Astrocyte (in vitro differentiated cells and primary cell): ENCODE results near the gene NPW. TPM values are rescaled to one million over a fixed set of nuclear protein-coding genes. Genes with fewer than 3 reads are reported as not detected.

Experiments
- DNase-seq: peaks from one replicate; pipeline ENCODE4 v3.0.0-alpha.2; 2010; ENCODE audit warnings: low read depth
- FAIRE-seq: peaks from 2 replicates; lab custom pipeline; 2011; peaks lifted over from hg19 to GRCh38; lab: Jason Lieb, UNC
- H2AFZ ChIP-seq: 2 replicates; pipeline ENCODE4 v1.6.0; 2012; ENCODE audit warnings: low read depth, low read length, inconsistent platforms
- H3K27ac ChIP-seq: 2 replicates; pipeline ENCODE4 v1.5.1; 2011; ENCODE audit warnings: low read depth, low read length, inconsistent platforms
- H3K27me3 ChIP-seq: 2 replicates; pipeline ENCODE4 v1.6.0; 2011; ENCODE audit warnings: low read length, inconsistent platforms; ENCODE audit not compliant: insufficient read depth
- H3K36me3 ChIP-seq: 2 replicates; pipeline ENCODE4 v1.5.1; 2011; ENCODE audit warnings: low read length, inconsistent platforms; ENCODE audit not compliant: insufficient read depth
- H3K4me1 ChIP-seq: 2 replicates; pipeline ENCODE4 v1.5.1; 2011; ENCODE audit warnings: low read length, inconsistent platforms; ENCODE audit not compliant: insufficient read depth
- H3K4me2 ChIP-seq: 2 replicates; pipeline ENCODE4 v1.6.0; 2012; ENCODE audit warnings: low read length, inconsistent platforms
- H3K4me3 ChIP-seq: 2 replicates; pipeline ENCODE4 v1.5.1; 2011; ENCODE audit warnings: low read depth, mild to moderate bottlenecking, low read length, inconsistent platforms; ENCODE audit not compliant: insufficient read depth
- H3K79me2 ChIP-seq: 2 replicates; pipeline ENCODE4 v1.6.0; 2012; ENCODE audit warnings: mild to moderate bottlenecking, low read length, inconsistent platforms; ENCODE audit not compliant: insufficient read depth
- H3K9ac ChIP-seq: 2 replicates; pipeline ENCODE4 v1.6.0; 2012; ENCODE audit warnings: mild to moderate bottlenecking, low read length, inconsistent platforms
- H3K9me3 ChIP-seq: 2 replicates; pipeline ENCODE4 v1.5.1; 2012; ENCODE audit warnings: low read depth, mild to moderate bottlenecking, low read length, inconsistent platforms; ENCODE audit not compliant: insufficient read depth
- H4K20me1 ChIP-seq: 2 replicates; pipeline ENCODE4 v1.6.0; 2012; ENCODE audit warnings: low read length, inconsistent platforms; ENCODE audit not compliant: insufficient read depth
- H3K27ac Mint-ChIP-seq: one replicate; pipeline ENCODE4 v1.8.0; 2021; ENCODE audit warnings: mild to moderate bottlenecking, mixed read lengths; ENCODE audit not compliant: unreplicated experiment
- H3K27me3 Mint-ChIP-seq: one replicate; pipeline ENCODE4 v1.8.0; 2021; ENCODE audit warnings: low read depth, mixed read lengths; ENCODE audit not compliant: unreplicated experiment
- H3K36me3 Mint-ChIP-seq: one replicate; pipeline ENCODE4 v1.8.0; 2021; ENCODE audit warnings: low read depth, mixed read lengths; ENCODE audit not compliant: unreplicated experiment
- H3K4me1 Mint-ChIP-seq: one replicate; pipeline ENCODE4 v1.8.0; 2021; ENCODE audit warnings: low read depth, mixed read lengths; ENCODE audit not compliant: unreplicated experiment
- H3K4me3 Mint-ChIP-seq: one replicate; pipeline ENCODE4 v1.8.0; 2021; ENCODE audit warnings: mild to moderate bottlenecking, moderate library complexity, mixed read lengths; ENCODE audit not compliant: unreplicated experiment
- H3K9me3 Mint-ChIP-seq: one replicate; pipeline ENCODE4 v1.8.0; 2021; ENCODE audit warnings: mild to moderate bottlenecking, mixed read lengths; ENCODE audit not compliant: unreplicated experiment
- EZH2 ChIP-seq: IDR thresholded peaks from 2 replicates; pipeline ENCODE4 v1.6.1; 2012; ENCODE audit warnings: mild to moderate bottlenecking, low read length, inconsistent platforms; ENCODE audit not compliant: insufficient read depth
- total RNA-seq: library from RNA; stranded (reverse); gene quantifications from 2 replicates; pipeline ENCODE4 v1.2.1, GENCODE V29; 2021
- TF ChIP-seq, protein P1 (sequence below): IDR thresholded peaks from 2 replicates; pipeline ENCODE4 v1.5.1; 2011; ENCODE audit warnings: low read depth, mild to moderate bottlenecking, inconsistent platforms, low read length, moderate library complexity; ENCODE audit not compliant: insufficient read depth

Gene NPW
- total RNA-seq, 1 donor from 2014 or later = 2.1 TPM

DNA sequence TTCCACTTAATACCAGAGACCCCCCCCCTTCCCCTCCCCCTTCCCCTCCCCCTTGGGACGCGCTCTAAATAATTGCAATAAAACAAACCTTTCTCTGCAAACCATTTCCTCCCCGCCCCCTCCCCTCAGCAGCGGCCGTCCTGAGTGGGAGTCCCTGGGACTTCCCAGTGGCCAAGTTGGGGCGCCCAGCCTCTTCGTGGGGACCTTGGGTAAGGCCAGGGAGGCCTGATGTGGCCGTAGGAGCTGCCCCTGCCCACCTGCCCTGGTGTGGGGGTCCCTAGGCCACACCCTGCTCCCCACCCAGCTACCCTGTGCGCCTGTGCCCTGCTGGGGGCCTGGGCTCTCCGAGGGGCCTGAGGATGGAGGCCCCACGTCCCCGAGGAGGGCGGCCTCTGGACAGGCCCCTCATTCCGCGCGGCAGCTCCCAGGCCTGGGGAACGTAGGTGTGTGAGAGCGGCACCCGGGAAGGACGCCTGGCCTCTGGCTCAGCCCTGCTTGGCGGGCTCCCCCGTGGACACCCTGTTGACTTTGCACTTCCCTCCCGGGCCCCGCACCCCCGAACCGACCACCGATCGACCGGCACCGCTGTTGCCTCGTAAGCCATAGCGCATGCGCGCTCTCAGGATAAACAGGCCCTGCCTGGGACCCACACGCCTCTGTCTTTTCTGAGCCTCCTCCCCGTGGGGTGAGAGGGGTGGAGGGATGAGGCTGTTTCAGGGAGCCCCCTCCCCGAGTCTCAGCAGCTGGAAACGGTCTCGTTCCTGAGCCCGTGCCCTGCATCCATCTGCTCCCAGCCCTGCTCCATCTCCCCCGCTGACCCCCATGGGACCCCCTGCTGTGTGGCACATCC lies 19.0 kb downstream of the NPW start:
- peaks cover 68% of the 10 kb centered on the region for H3K4me1 ChIP-seq
- H3K9ac ChIP-seq = peak overlapping the region; percentile 56
- no peaks in the 10 kb centered on the region for H3K27me3 Mint-ChIP-seq
- H3K4me3 Mint-ChIP-seq = no peak overlapping the region
- peak overlapping the region; percentile 34 for H3K4me2 ChIP-seq
- no peaks in the 10 kb centered on the region for H3K27me3 ChIP-seq
- H3K27ac Mint-ChIP-seq = no peak overlapping the region
- H4K20me1 ChIP-seq = peaks cover 3% of the 10 kb centered on the region
- H3K79me2 ChIP-seq = peaks cover 38% of the 10 kb centered on the region
- no peak for FAIRE-seq
- H3K9me3 ChIP-seq = no peaks in the 10 kb centered on the region
- no peak for DNase-seq
- H3K4me1 Mint-ChIP-seq = peaks cover 9% of the 10 kb centered on the region
- H3K36me3 Mint-ChIP-seq = no peaks in the 10 kb centered on the region
- H3K27ac ChIP-seq = peak overlapping the region; percentile 41
- no peaks in the 10 kb centered on the region for H3K36me3 ChIP-seq
- H3K9me3 Mint-ChIP-seq = no peaks in the 10 kb centered on the region
- H3K4me3 ChIP-seq = no peak overlapping the region
- TF ChIP-seq, protein P1, sequence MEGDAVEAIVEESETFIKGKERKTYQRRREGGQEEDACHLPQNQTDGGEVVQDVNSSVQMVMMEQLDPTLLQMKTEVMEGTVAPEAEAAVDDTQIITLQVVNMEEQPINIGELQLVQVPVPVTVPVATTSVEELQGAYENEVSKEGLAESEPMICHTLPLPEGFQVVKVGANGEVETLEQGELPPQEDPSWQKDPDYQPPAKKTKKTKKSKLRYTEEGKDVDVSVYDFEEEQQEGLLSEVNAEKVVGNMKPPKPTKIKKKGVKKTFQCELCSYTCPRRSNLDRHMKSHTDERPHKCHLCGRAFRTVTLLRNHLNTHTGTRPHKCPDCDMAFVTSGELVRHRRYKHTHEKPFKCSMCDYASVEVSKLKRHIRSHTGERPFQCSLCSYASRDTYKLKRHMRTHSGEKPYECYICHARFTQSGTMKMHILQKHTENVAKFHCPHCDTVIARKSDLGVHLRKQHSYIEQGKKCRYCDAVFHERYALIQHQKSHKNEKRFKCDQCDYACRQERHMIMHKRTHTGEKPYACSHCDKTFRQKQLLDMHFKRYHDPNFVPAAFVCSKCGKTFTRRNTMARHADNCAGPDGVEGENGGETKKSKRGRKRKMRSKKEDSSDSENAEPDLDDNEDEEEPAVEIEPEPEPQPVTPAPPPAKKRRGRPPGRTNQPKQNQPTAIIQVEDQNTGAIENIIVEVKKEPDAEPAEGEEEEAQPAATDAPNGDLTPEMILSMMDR = no peak
- no peak for TF ChIP-seq EZH2
- no peak overlapping the region for H2AFZ ChIP-seq

DNA sequence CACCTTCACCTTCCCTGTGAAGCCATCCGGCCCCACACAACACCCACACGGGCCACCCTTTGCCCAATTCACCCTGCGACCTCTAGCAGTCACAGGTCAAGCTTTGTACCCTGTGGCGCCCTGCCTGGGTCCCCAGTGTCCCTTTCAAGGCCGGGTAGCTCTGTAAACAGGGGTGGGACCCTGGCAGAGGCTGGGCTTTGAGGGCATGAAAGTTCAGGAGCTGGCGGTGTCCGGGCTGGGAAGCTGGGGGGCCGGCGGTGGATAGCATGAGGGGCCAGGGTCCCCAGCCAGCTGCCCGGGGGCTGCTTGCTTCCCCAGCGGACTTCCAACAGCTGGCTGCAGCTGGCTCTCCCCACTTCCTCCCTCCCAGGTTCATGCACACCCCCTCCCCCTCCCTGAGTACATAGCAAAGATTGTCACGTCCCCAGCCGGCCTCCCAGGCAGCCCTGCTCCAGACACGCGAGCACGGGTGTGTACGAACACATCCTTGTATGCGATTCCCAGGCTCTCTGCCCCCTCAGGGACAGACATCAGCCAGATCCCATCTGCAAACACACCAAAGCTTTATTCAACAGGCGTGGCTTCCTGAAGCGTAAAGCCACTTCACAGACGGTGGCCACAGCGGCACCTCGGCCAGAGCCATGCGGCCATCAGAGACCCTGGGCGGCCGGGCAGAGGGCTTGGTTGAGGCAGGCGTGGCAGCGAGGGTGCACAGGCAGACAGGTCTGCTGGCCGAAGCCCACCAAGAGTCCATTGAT lies 19.9 kb downstream of the NPW start:
- H3K27ac ChIP-seq = peak overlapping the region; percentile 41
- H3K27ac Mint-ChIP-seq = peak overlapping the region; percentile 83

More for the DNA sequence above, 19.9 kb downstream of the NPW start:
- Histone ChIP-seq H3K9me3 (no peaks in the 10 kb centered on the region), H3K9ac (peak overlapping the region; percentile 56), H3K4me1 (peaks cover 62% of the 10 kb centered on the region), H3K4me3 (no peak overlapping the region), H3K4me2 (peak overlapping the region; percentile 34), H2AFZ (no peak overlapping the region), H3K27me3 (no peaks in the 10 kb centered on the region), H3K79me2 (peaks cover 32% of the 10 kb centered on the region), H4K20me1 (peaks cover 3% of the 10 kb centered on the region), H3K36me3 (no peaks in the 10 kb centered on the region)
- H3K36me3 Mint-ChIP-seq = no peaks in the 10 kb centered on the region
- DNase-seq (peak; percentile 16), FAIRE-seq (no peak)
- H3K4me1 Mint-ChIP-seq = peaks cover 4% of the 10 kb centered on the region
- TF ChIP-seq, protein P1 = no peak
- no peak for TF ChIP-seq EZH2
- no peaks in the 10 kb centered on the region for H3K9me3 Mint-ChIP-seq
- no peaks in the 10 kb centered on the region for H3K27me3 Mint-ChIP-seq
- H3K4me3 Mint-ChIP-seq = peak overlapping the region; percentile 20
